ENCODE measurements around the gene BRF1.
A peak's percentile ranks its signal among the peaks of the same experiment; 100 is the strongest.
"Not testable (repeated sequence)": the region's sequence is repeated elsewhere in the genome, so short reads cannot be mapped to it uniquely, and the experiment has no call there.

The BRF1 gene

DNA sequence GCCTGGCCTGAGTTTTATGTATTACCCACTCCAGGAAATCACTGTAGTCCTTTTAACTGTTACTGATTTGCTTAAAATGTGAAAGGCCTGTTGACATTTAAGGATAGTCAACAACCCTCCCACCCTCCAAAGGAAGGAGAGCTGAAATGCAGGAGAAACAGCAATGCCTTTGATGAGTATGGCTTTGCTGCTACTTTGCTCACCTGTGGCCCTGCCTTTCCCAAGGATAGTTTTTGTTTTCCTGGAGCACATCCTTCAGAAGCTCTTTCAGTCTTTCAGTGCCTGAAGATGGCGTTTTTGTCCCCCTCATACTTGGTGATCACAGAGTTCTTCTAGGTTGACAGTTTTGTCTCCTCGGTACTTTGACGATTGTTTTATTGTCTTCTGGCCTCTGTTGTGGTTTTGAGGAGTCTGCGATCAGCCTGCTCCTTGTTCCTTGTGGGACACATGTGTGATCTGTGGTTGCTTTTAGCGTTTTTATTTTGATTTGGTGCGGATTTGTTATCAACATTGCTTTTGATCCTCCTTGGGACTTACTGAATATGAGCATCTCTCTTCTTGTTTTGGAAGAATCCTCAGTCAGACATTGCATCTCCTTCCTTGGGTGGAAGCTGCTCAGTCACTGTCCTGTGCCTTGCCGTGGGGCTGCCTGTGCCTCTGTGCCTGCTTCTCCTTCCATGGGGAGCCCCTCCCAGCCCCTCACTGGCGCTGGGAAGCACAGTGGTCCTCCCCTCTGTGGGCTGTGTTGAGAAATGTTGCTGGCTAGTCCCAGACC, 31.0 kb upstream of the BRF1 start:
- no peak for DNase-seq

DNA sequence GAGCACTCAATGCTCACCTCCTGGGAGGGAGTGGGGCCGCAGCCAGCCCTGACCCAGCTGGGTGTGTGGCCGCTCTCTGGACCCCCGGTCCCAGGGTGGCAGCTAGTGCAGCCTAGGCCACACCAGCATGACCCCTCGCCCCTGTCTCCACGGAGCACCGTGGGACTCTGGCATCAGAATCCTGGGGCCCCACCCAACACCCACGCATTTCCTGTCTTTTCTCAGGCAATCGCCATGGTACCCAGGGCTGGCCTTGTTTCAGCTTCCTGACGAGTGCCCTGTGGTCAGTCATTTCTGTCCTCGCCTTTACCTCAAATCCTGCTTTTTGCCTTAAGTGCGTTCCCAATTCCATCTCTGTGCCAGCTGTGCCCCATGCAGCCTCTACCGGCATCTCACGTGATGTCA, 29.7 kb upstream of the BRF1 start:
- no peak for DNase-seq

DNA sequence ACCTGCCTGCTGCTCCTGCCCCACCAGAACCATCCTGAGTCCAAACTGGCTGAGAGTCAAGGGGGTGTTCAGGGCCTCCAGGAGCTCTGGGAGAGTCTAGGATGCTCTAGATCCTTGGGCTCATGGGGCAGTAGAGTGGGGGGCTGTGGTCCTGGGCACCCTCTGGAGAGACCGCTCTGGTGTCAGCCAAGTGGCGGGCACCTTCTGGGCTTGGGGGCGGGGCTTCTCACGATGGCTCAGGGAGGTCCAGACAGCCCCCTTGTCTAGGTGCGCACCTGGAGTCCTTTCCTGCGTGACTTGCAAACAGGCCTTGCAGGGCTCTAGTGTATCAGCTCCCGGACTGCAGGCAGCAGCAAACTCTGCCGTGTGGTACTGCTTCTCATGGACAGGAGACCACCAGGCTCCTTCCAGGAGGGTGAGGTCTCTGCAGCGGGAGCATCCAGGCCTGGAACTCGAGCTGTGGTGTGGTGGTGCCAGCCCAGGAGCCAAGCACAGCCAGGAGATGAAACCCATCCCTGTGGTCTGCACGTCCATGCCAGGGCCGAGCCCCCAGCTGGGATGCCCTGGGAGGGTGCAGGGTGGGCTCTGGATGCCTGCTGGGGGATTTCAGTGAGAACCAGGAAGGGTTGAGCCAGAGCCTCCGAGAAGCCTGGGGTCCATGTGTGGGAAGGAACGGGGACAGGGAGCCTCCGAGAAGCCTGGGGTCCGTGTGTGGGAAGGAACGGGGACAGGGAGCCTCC, 28.8 kb upstream of the BRF1 start:
- no peak for DNase-seq

DNA sequence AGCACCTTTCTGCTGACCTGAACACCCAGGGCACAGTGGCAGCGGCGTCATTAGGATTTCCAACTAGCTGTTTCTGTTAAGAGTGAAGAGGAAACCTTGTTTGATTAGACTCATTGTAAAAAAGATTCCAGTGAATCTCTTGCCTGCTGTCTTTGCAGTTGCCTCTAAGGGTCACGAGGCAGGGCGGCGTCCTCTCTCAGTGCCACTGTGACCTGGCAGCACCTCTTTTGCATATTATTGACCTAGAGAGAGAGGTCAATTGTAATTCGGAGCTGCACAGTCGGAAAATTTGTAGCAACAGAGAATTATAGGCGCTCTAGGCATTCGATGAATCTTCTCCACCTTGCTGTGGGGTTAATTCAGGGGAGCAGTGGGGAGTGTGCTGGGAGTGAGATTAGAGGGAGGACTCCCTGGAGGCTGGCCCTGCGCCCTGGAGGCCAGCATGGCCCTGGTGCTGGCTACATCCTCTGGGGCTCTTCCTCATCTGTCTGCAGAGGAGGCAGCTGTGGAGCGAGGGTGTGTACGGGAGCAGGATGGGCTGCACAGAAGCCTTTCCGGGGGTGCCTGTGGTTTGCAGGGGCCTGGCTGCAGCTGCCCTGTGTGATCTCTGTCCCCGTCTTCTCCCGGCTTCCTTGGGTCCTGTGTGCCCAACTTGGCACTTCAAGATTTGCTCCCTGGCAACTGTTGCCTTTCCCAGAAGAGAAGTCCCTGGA, 28.0 kb upstream of the BRF1 start:
- DNase-seq: no peak

DNA sequence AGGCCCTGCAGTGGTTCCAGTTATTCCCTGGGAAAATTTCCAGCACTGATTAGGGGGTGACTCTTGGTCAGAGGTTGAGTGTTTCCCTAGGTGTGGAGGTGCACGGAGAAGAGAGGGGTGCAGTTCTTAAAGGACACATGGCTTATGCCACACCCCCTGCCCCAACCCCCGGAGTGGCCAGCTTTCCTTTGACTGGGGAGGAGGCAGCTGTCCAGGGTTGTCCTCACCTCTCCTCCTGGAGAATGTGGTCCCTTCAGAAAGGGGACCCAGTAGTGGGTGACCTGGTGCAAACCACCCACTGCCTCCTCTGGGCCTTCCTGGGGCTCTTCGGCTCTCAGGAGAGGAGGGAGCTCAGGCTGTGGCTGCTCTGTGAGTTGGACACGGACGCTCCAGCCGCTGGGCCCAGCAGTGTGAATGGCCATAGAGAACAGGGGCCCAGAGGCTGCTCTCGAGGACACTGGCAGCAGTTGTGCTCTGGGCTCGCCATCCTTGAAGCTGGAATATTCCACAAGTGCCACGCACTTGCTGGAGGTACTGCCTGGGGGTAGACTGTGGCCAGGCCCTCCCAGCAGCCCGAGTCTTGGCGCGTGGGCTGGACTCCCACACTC, 27.4 kb upstream of the BRF1 start:
- DNase-seq: no peak

DNA sequence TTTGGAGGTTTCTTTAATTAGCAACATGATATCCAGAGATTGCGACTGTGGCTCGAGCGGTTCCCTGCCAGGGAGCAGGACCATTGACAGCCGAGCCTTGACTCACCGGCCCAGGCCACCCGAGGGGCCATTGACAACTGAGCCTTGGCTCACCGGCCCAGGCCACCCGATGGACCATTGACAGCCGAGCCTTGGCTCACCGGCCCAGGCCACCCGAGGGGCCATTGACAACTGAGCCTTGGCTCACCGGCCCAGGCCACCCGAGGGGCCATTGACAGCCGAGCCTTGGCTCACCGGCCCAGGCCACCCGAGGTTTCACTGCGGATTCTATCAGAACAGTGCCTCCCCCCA, 26.9 kb upstream of the BRF1 start:
- not testable (repeated sequence) for DNase-seq

DNA sequence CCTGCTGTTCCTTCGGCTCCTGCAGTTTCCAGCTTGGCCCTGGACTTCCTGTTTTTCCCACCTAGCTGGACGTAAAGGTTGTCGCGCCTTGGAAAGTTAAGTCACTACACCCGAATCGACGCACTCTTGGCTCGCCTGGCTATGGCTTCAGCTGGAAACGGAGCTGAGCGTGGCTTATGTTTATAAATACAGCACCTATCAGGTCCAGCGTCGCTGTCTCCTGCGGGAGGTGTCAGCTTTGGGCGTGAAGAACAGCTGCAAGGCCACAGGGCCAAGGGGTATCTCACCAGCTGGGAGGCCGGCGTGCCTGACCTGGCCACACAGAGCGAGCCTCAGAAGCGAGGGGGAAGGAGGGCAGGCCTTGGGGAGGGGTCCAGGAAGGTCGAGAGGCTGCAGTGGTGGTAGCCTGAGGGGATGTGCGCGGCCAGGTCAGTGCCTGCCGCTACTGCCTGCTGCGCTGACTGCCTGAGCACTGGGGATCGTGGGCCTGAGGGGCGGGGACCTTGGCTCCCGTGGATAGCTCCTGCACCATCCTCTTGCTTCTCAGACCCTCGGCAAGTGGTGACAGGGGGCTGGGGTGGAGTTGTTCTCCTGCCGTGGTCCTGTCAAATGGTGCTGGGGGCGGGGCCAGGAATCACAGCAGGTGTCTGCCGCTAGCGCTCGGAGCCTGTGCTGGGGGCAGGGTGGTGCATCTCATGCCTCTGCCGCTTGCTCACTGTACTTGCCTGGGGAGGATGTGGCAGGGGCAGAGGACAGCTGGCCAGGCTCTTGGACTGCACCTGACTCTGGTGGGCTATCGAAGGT, 26.3 kb upstream of the BRF1 start:
- DNase-seq: no peak

DNA sequence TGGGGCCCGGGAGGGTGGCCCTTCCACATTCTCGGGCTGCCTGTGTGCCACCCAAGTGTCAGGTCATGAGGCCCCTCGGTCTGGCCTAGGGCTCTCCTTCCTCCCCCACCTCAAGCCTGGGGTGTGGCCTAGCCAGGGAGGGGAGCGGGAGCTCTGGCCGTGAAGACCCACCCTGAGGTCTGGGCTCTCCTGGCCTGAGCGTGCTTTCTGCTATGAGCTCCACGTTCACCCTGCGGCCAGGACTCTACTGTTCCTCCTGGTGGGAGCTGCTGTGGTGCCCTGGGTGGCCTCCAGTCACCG, 25.7 kb upstream of the BRF1 start:
- no peak for DNase-seq

DNA sequence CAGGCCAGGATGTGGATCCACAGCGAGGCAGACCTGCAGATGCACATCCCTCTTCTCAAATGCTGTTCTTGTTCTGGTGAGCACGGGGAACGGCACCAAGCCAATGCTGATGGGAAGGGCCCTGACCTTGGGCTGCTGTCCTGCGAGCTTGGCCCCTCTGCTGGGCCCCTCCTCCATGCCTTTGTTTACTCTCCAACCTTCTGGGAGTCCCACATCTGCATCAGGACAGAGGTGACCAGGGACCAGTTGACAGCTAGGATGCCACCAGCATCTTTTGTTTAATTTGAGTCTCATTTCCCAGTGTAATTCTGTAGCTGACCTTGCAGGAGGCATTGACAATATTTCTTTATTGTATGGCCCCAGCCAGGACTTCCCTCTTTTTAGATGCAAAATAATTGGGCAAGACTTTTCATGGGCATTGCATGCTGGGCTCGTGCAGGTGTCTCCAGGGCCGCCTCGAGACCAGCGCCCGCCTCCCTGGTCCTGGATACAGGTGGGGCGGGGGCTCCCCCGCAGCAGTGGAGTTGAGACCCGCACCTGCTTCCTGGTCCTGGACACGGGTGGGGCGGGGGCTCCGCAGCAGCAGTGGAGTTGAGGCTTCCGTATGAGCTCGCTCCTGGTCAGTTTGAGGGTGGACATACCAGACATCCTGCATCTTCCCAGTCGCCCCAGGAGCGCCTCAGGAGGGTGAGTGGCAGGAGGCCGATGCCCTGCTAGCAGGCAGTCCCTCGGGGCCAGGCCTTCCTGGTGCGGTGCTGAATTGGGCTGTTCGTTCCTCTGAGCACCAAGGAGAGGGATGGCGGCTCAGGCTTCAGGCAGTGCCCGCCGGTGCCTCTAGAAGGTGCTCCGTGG, 25.1 kb upstream of the BRF1 start:
- no peak for DNase-seq

DNA sequence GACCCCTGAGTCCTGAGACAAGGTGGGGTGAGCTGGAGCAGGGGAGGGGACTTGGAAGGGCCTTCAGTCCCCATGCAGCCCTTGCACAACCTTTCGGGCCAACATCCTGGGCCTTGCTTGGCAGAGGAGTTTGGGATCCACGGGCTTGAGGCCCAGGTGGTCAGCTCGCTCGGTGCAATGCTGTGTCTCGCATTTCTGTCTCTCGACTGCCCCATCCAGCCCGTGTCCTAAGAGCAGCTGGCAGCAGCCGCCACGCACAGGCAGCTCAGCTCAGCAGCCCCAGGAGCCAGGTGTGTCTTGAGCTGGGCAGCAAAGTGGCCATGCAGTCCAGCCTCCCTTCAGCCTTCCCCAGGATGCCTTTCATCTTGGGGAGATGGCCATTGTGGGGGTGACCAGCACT, 24.5 kb upstream of the BRF1 start:
- DNase-seq: no peak

DNA sequence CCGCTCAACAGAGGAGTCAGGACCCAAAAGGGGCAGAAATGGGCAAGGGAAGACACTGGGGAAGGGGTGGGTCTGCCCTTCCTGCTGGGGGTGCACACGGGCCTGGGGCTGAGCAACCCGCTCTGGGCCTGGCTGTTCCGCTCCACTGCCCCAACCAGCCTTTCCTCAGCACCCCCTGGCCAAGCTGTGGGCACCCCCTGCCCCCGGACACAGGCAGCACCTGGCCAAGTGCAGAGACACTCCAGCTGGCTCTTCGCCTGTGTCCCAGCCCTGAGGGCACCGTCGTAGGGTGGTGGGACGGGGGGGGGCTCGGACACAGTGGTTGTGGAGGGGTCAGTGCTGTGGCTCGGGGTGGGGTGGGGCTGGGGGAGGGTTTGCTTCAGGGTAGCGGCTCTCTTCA, 24.1 kb upstream of the BRF1 start:
- DNase-seq: no peak

DNA sequence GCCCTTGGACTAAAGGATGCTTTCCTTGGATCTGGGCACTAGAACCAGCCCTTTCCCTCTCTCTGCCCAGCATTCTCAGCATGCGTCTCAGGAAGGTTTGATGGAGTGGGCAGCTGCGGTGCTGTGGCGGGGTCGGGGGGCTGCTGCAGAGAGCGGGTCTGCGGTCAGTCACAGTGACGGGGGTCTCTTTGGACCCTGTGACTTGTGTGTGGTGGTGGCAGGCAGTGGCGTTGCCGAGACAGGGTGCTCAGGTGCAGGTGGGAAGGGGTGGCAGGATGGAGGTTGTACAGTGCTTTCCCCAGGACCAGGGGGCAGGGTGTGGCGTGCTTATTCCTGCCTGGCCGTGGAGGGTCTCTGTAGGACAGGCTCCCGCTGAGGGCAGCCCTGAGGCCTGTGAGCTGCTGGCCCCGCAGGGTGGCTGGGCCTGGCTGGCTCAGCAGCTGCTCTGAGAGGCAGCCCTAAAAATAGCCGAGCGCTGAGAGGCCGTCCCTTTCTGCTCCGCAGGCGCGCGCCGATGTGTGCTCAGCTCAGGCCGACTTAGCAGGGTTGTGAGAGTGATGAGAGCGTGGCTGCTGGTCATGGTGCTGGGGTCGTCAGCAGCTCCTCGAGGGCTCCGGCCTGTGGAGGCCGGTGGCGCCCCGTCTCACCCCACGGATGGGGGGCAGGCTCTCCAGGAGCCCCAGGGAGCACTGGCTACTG, 23.4 kb upstream of the BRF1 start:
- DNase-seq: no peak

DNA sequence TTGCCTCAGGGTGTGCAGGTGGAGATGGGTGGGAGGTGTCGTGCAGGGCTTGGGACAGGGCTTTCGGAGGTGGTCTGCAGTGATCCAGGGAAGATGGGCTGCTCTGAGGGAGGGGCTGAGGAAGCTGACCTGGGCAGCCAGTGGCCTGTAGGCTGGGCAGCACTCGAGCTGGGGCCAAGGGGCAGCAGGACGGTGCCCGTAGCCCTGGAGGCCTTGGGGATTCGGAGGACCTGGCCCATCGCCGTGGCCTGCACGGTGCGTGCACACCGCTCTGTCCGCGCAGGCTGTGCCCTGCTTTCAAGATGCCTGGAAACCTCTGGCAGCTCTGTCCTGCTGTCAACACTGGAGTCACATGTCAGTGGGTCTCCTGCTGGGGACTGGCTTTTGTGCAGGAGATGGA, 22.9 kb upstream of the BRF1 start:
- DNase-seq: no peak

DNA sequence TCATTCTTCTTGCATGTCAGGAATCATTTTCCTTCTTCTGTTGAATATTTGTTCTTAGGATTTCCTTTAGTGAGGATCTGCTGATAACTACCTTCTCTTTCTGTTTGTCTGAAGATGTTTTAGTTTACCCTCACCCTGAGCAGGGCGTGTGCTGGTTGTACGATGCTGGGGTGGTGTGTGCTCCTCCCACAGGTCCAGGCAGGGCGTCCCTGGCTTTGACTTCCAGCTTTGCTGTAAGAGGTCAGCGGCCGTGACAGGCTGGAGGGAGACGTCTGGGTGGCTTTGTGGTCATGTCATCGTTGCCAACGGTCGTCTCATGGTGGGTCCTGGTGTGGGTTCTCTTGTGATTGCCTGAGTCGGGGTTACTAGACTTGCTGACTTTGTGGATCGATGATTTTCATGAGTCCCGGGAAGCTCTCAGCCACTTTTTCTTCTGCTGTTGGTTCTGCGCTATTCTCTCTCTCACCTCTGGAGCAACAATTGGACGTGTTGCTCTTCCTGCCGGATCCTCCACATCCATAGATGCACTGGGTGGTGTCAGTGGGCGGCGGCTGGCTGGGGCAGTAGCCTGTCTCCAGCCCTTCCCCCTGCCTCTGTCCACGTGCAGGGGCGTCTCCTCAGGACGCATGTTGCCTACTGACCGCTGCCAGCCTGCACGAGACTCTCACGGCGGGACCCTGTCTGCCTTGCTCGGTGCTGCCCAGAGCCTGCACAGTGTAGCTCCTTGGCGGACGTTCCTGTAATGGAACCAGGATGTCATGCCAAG, 22.2 kb upstream of the BRF1 start:
- no peak for DNase-seq

DNA sequence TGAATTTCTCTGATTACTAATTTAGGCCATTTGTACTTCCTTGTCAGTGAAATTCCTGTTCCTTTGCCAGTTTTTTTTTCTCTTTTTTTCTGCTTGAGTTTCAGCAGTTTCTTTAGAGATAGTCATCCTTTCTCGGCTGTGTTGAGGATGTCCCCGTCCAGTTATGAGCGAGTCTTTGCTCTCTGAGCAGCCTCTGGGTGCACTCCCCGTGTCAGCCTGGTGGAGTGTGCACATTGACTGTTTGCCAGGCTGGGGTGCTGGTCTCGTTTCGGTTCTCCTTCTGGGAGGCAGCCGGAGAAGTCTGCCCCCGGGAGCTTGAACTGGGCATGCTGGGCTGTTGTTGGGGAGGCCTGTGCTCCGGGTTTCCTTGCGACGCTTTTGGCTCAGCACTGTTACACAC, 16.7 kb upstream of the BRF1 start:
- DNase-seq: no peak

DNA sequence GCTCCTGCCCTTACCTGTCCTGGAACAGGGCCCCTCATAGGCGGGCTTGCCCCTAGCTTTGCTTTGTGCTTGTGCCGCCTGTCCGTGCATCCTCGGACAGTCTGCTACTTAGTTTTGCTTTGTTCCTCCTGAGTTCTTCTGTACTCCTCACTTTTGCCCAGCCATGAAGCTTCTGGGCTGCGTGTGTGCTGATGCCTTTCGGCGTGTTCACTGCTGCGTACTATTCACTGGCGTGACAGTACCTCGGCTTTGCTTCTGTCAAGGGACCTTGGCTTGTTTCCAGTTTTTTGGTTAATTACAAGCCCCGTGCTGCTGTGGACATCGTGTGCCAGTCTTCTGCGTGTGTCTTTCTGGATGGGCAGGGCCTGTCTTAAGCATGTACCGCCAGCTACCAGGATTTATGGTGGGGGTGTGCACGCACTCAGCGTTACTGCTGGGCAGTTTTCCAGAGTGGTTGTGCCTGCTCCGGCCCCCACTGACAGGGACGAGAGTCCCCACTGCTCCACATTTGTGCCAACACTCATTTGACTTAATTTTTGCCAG, 16.2 kb upstream of the BRF1 start:
- DNase-seq: no peak

DNA sequence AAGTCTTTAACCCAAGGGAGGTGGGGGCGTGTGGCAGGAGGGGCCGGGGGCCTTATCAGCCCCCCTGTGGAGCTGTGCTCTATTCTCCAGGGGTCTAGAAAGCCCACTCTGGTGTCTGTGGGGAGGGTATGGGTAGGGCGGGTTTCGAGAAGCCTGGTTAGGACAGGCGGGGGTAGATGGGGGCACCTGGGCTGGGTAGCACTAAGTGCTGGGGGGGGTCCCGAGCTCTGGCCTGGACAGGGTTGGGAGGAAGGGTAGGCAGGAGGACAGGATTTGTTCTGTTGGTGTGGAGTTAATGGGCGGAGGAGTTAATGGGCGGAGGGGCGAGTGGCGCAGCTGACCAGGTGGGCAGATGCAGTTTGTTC, 15.8 kb upstream of the BRF1 start:
- DNase-seq: no peak

DNA sequence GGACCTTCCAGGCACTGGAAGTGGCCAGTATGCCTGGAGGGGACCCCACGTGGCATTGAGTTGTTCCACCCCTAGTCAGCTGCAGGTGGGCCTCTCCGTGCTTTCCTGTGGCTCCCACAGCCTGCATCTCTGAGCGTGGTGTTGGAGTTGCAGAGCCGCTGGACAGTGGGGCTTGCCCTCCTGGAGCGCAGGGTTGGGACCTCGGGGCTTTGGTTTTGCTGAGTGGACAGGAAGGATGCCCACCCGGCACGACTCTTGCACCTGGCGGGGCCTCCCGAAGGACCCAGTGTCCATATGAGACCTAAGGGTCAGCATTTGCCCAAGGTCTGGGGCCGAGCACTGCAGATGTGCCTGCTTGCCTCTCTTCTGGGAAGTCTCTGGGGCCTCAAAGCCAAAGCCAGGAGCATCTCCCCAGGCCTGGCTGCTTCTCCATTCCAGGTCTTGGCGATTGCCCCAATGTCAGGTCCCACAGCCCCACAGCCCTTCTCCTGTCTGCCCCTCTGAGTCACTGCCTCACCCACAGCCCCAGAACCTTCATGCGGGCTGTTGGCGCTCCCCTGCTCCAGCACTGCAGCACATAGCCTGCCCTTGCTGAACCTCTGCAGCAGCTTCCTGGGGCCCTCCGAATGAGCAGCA, 15.3 kb upstream of the BRF1 start:
- DNase-seq: no peak

DNA sequence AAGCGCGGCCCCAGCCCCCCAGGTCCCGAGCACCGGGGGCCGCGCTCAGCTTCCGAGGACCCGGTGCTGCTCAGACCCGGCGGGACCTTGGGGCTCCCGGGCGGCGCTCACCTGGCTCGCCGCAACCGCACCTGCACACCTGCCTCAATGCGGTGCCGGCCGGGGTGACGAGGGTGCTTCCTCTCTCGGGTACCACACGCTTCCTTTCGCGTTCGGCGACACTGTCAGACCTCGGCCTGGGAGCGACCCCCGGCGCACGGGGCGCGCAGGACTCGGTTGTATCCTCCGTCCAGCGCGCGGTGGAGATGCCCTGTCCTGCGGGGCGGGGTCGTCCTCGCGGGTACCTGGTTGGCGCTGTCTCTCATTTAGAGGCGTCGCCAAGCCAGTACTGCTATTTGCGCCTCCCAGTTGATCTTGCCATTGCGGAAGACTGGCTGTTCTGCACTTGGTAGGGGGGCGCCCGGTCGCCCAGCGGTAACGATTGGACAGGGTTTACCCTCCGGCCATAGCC, 14.5 kb upstream of the BRF1 start:
- DNase-seq: peak; percentile 42 to 59

Data from CD4-positive, alpha-beta T cell treated with Interferon alpha-2 for 1 hour (primary cell).